GM23338 (cell line): ENCODE measurements around the gene MCTP2.

Experiments used
- CTCF ChIP-seq, 2 experiments: fragments of 200-600 bp in 1 of 2; sonication (generic) in 1 of 2; conservative IDR thresholded peaks; 2 replicates each; pipeline versions ENCODE4 v1.5.1 to v1.6.1; 2016 to 2017; ENCODE audit warnings: antibody characterized with exemption in 2 of 2, low read depth in 2 of 2, mild to moderate bottlenecking in 2 of 2, moderate library complexity in 1 of 2
- ETS1 ChIP-seq: IDR thresholded peaks from 2 replicates; pipeline ENCODE4 v1.6.1; 2016; ENCODE audit warnings: antibody characterized with exemption
- EZH2 ChIP-seq: fragments of 200-600 bp; sonication (generic); IDR thresholded peaks from one replicate; pipeline ENCODE4 v1.8.0; 2017; ENCODE audit warnings: antibody characterized with exemption, mild to moderate bottlenecking, low read depth; ENCODE audit not compliant: unreplicated experiment
- EZH2phosphoT487 ChIP-seq: fragments of 200-600 bp; sonication (generic); IDR thresholded peaks from one replicate; pipeline ENCODE4 v1.8.1; 2018; ENCODE audit warnings: antibody characterized with exemption; ENCODE audit not compliant: unreplicated experiment
- POLR2AphosphoS5 ChIP-seq: IDR thresholded peaks from 2 replicates; pipeline ENCODE4 v1.6.1; 2016; ENCODE audit warnings: antibody characterized with exemption, low read depth
- REST ChIP-seq: IDR thresholded peaks from one replicate; pipeline ENCODE4 v1.6.1; 2018; ENCODE audit warnings: antibody characterized with exemption; ENCODE audit not compliant: unreplicated experiment

- TF ChIP-seq CTCF (conservative IDR thresholded peaks at IDR 0.05; ENCODE audit: low read depth in 2 of 2) (no peak), EZH2 (no peak), POLR2AphosphoS5 (no peak), REST (no peak), EZH2phosphoT487 (no peak), ETS1 (no peak)
Observed at GRCh38 chr15:94231723-94232468, 535 bp downstream of the MCTP2 start.
